Colonic mucosa (tissue), 4 donors: ENCODE results near the gene LEP. TPM values are rescaled to one million over a fixed set of nuclear protein-coding genes. Genes with fewer than 3 reads are reported as not detected.
"Not testable (repeated sequence)": the region's sequence is repeated elsewhere in the genome, so short reads cannot be mapped to it uniquely, and the experiment has no call there.

ENCODE experiments used
- DNase-seq: peaks from one replicate; pipeline ENCODE4 v3.0.0-alpha.2; 2020
- H3K27ac ChIP-seq: fragments of 200-600 bp; one replicate; pipeline ENCODE4 v1.8.0; 2021
- H3K27me3 ChIP-seq: fragments of 200-600 bp; one replicate; pipeline ENCODE4 v1.8.0; 2021
- H3K36me3 ChIP-seq: fragments of 200-600 bp; one replicate; pipeline ENCODE4 v1.8.0; 2021
- H3K4me1 ChIP-seq: fragments of 200-600 bp; one replicate; pipeline ENCODE4 v1.8.0; 2021; ENCODE audit warnings: mild to moderate bottlenecking
- H3K4me3 ChIP-seq: fragments of 200-600 bp; one replicate; pipeline ENCODE4 v1.8.0; 2021
- H3K9ac ChIP-seq, 2 donors: one replicate each; pipeline ENCODE4 v1.7.0; 2013; ENCODE audit warnings: control low read depth in 2 of 2, low read depth in 2 of 2, low read length in 2 of 2
- H3K9me3 ChIP-seq: fragments of 200-600 bp; one replicate; pipeline ENCODE4 v1.8.0; 2021
- intact Hi-C: fragments of 100-400 bp; cut with DNase I; formaldehyde crosslinking; loops from one replicate; pipeline ENCODE4 v1.14.1; 2022
- total RNA-seq, 2 donors: library from RNA; stranded (reverse); fragmentation: NEBNext Ultra II Directional in 1 of 2; extraction: Animal tissue kit (Norgen Biotek cat#: 25700) in 1 of 2; gene quantifications; one replicate each; pipeline ENCODE4 v1.2.1, GENCODE V29; 2021
- TF ChIP-seq, protein P1 (sequence below): fragments of 200-600 bp; IDR thresholded peaks from one replicate; pipeline ENCODE4 v1.8.0; 2022; ENCODE audit warnings: antibody characterized with exemption, mild to moderate bottlenecking
- donor health status: healthy.
- donor health status: DM: no; HTN: no; CAD: no.
- donor health status: DM: no; HTN: no; CAD: no.

LEP gene
- total RNA-seq, 2 donors from 2014 or later: 0.07 TPM; not detected in 1

DNA sequence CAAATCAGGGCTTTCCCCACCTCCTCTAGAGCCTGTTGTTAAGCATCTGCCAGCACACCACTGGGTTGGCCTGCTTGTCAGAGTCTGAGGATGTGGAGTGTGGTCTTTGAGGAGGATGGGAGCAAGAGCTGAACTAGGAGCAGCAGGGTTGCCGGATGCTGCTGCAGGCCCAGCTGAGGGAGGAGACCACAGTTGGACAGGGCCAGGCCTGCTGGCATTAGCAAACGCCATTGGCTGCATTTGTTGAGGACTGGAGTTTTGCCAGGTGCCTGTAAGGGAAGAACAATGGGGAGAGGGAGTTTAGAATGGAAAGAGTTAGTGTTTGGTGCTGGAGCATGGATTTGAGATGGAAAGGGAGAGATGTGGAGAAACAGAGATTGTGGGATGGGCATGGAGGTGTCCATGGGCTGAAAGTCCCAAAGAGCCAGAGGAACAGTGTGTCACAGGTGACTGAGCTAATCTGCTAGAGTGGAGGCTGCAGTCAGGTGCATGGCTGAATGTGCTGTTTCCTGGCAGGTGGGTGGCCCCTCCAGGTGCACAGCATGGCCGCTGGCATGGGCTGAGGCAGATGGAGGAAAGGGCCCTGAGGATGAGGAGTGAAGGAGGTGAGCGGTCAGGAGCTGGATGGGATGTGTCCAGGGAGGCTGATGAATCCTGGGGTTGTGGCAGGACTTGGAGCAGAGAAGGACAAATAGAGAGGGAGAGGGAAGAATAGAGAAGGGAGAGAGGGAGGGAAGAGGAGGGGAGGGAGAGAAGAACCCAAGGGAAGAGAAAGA is 40.7 kb downstream of the LEP start:
- H3K27ac ChIP-seq: no peak overlapping the region
- no peaks in the 10 kb centered on the region for H3K36me3 ChIP-seq
- H3K9ac ChIP-seq: no peak overlapping the region
- H3K4me3 ChIP-seq: no peak overlapping the region
- no peaks in the 10 kb centered on the region for H3K9me3 ChIP-seq
- TF ChIP-seq, protein P1, sequence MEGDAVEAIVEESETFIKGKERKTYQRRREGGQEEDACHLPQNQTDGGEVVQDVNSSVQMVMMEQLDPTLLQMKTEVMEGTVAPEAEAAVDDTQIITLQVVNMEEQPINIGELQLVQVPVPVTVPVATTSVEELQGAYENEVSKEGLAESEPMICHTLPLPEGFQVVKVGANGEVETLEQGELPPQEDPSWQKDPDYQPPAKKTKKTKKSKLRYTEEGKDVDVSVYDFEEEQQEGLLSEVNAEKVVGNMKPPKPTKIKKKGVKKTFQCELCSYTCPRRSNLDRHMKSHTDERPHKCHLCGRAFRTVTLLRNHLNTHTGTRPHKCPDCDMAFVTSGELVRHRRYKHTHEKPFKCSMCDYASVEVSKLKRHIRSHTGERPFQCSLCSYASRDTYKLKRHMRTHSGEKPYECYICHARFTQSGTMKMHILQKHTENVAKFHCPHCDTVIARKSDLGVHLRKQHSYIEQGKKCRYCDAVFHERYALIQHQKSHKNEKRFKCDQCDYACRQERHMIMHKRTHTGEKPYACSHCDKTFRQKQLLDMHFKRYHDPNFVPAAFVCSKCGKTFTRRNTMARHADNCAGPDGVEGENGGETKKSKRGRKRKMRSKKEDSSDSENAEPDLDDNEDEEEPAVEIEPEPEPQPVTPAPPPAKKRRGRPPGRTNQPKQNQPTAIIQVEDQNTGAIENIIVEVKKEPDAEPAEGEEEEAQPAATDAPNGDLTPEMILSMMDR: no peak
- no peaks in the 10 kb centered on the region for H3K27me3 ChIP-seq
- H3K4me1 ChIP-seq: no peaks in the 10 kb centered on the region
- intact Hi-C loops: no loop called here
- no peak for DNase-seq

DNA sequence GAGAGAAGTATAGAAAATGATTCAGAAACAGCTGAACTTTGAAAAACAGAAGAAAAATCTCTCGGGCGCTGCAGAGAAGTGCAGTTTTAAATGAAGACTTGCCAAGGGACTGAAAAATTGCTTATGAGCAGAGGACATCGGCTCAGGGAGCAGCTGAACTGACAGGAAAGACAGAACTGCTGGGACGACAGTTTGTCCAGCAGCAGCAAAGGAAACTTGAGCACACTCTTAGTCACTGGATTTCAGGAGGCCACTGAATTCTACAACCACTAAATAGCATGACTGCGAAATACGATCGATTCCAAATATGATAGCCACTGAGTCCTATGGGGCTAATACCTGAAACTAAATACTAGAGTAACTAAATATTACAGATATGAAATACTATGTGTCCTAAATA is 43.0 kb downstream of the LEP start:
- intact Hi-C loops: no loop called here
- Histone ChIP-seq H3K36me3 (no peaks in the 10 kb centered on the region), H3K4me3 (no peak overlapping the region), H3K4me1 (no peaks in the 10 kb centered on the region), H3K27me3 (no peaks in the 10 kb centered on the region), H3K27ac (no peak overlapping the region), H3K9me3 (no peaks in the 10 kb centered on the region), H3K9ac (no peak overlapping the region)
- no peak for DNase-seq
- TF ChIP-seq, protein P1: no peak

DNA sequence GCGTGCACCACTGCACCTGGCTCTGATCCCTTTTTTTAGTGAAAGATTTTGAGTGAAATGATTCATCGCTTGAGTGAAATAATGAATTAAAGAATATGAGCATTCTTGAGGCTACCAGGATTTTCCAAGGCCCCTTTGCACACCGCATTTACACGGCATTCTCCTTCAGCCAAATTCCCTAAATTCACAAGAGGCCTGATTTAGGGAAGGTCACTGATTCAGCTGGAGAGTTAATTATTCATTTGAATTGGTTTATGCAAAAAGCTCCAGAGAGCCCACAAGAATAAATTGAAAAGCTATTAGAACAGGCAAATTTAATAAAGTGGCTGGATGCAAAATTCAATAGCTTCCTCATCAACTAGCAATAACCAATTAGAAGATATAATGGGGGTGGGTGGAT is 46.5 kb downstream of the LEP start:
- H3K36me3 ChIP-seq: no peaks in the 10 kb centered on the region
- intact Hi-C loops: no loop called here
- H3K27me3 ChIP-seq: no peaks in the 10 kb centered on the region
- DNase-seq: no peak
- H3K9ac ChIP-seq: no peak overlapping the region
- H3K9me3 ChIP-seq: no peaks in the 10 kb centered on the region
- H3K4me1 ChIP-seq: no peaks in the 10 kb centered on the region
- no peak overlapping the region for H3K27ac ChIP-seq
- H3K4me3 ChIP-seq: no peak overlapping the region
- TF ChIP-seq, protein P1: no peak

DNA sequence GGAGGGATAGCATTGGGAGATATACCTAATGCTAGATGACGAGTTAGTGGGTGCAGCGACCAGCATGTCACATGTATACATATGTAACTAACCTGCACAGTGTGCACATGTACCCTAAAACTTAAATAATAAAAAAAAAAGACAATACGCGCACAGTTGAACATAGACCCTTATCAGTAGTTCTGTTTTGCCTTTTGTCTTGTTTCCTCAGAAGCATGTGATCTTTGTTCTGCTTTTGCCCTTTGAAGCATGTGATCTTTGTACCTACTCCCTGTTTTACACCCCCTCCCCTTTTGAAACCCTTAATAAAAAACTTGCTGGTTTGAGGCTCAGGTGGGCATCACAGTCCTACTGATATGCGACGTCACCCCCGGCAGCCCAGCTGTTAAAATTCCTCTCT is 56.9 kb downstream of the LEP start:
- H3K27ac ChIP-seq, DNase-seq, intact Hi-C loops, H3K4me1 ChIP-seq, H3K36me3 ChIP-seq, H3K9me3 ChIP-seq, H3K4me3 ChIP-seq, H3K9ac ChIP-seq, H3K27me3 ChIP-seq: not testable (repeated sequence)

DNA sequence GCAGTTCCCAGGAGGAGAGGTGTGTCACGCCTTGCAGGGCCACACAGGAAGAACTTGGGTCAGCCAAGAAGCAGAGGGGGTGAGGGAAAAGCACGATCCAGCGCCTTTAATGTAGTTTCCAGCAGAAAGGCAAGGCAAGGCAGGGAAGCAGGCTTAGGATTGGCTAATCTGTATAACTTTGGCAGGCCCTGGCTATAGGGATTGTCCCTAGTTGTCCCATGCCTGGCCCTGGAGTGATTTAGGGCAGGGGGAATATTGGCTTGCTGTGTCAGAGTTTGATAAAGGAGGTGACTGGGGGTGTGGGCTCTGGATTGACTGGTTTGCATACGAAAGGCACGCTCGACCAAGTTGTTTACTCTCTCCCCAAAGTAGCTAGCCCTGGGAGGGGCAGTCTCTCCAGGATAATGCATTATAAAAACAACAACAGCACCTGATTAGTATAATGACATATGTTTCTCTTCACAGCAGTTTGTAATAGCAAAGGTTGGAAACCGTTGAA is 58.1 kb downstream of the LEP start:
- no peaks in the 10 kb centered on the region for H3K9me3 ChIP-seq
- no peak overlapping the region for H3K27ac ChIP-seq
- TF ChIP-seq, protein P1: no peak
- intact Hi-C loops: no loop called here
- no peaks in the 10 kb centered on the region for H3K4me1 ChIP-seq
- no peaks in the 10 kb centered on the region for H3K27me3 ChIP-seq
- no peak overlapping the region for H3K9ac ChIP-seq
- no peaks in the 10 kb centered on the region for H3K36me3 ChIP-seq
- DNase-seq: no peak
- H3K4me3 ChIP-seq: no peak overlapping the region

DNA sequence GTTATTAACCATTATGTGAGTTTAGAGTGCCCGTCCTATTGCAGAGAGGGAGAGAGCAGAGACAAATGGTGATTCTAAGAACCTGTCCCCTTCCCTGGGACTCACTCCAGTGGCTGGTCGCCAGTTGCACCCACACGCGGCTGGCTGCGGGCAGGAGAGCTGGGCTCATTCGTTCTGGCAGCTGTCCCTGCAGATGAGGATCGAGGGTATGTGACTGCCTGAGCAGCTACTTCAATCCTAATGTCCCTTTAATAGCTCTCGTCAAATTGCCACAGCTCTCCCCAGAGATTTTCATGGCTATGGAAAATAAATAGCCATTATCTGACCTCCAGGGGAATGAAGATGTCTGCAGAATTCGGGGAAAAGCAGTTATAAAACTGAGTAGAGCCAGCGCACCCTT is 61.1 kb downstream of the LEP start:
- Histone ChIP-seq H3K4me3 (no peak overlapping the region), H3K27ac (no peak overlapping the region), H3K36me3 (peaks cover 4% of the 10 kb centered on the region), H3K9me3 (no peaks in the 10 kb centered on the region), H3K4me1 (no peaks in the 10 kb centered on the region), H3K27me3 (no peaks in the 10 kb centered on the region), H3K9ac (no peak overlapping the region)
- no peak for DNase-seq
- intact Hi-C loops: no loop called here
- TF ChIP-seq, protein P1: no peak
